ENCODE measurements around the gene USP13.

DNA sequence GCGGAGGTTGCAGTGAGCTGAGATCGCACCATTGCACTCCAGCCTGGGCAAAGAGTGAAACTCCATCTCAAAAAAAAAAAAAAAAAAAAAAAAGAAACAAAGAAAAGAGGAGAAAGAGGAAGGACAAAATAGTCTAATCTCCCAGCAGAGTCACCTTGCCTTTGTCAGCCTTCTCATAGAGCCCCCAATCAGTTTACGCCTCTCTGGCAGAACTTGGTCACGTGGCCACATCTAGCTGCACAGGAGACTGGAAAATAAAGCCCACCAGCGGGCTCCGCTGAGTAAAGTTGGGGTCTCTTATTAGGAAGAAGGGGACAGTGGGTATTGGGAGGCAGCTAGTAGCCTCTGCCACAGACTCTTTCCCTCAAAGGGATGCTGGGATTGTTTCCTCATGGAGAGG, 41.9 kb downstream of the USP13 start:
- no peak for TF ChIP-seq POLR2A (IDR thresholded peaks at IDR 0.05)
- TF ChIP-seq CTCF (IDR thresholded peaks at IDR 0.05), result no peak

All from testis (tissue), 2 donors.